Activated naive CD4-positive, alpha-beta T cell treated with anti-CD3 and anti-CD28 coated beads, Interleukin-2, amount 50 U/mL, for 16 hours (primary cell): ENCODE results near the gene OR52W1.
"Not testable (repeated sequence)": the region's sequence is repeated elsewhere in the genome, so short reads cannot be mapped to it uniquely, and the experiment has no call there.

Experiments
- DNase-seq: peaks from one replicate; pipeline ENCODE4 v3.0.0-alpha.2; 2020

OR52W1 gene

GRCh38 chr11:6219359-6219758 is 20.3 kb downstream of the OR52W1 start:
- DNase-seq = no peak

- DNase-seq = no peak
Observed at GRCh38 chr11:6223854-6224253, 24.8 kb downstream of the OR52W1 start.

GRCh38 chr11:6224421-6224820 is 25.4 kb downstream of the OR52W1 start:
- no peak for DNase-seq

GRCh38 chr11:6225024-6225423 is 26.0 kb downstream of the OR52W1 start:
- no peak for DNase-seq

GRCh38 chr11:6225896-6226295 is 26.9 kb downstream of the OR52W1 start:
- DNase-seq = no peak

GRCh38 chr11:6228520-6228919 is 29.5 kb downstream of the OR52W1 start:
- DNase-seq = no peak

- DNase-seq = no peak
Observed at GRCh38 chr11:6229911-6230310, 30.9 kb downstream of the OR52W1 start.

- no peak for DNase-seq
Observed at GRCh38 chr11:6232899-6233298, 33.9 kb downstream of the OR52W1 start.

- no peak for DNase-seq
Observed at GRCh38 chr11:6233984-6234386, 35.0 kb downstream of the OR52W1 start.

- peak; percentile 100 for DNase-seq
Observed at GRCh38 chr11:6234387-6235107, 35.5 kb downstream of the OR52W1 start, which contains the start of gene FHIP1B. Gene FHIP1B (minus strand): TSS chr11:6234636. CDS start chr11:6224516, 10,120 bp downstream.

GRCh38 chr11:6237266-6237665 is 38.2 kb downstream of the OR52W1 start:
- DNase-seq = no peak

GRCh38 chr11:6237761-6238302 is 38.8 kb downstream of the OR52W1 start:
- no peak for DNase-seq

GRCh38 chr11:6238902-6239301 is 39.9 kb downstream of the OR52W1 start, which contains the start of gene CNGA4:
Gene CNGA4 (plus strand): TSS chr11:6239089. CDS start chr11:6239207, 118 bp downstream.
- no peak for DNase-seq

GRCh38 chr11:6240139-6240538 is 41.1 kb downstream of the OR52W1 start:
- no peak for DNase-seq

- DNase-seq = no peak
Observed at GRCh38 chr11:6240781-6241180, 41.8 kb downstream of the OR52W1 start.

GRCh38 chr11:6241316-6241715 is 42.3 kb downstream of the OR52W1 start:
- no peak for DNase-seq

- DNase-seq = no peak
Observed at GRCh38 chr11:6245536-6245935, 46.5 kb downstream of the OR52W1 start.

- DNase-seq = no peak
Observed at GRCh38 chr11:6248248-6248647, 49.2 kb downstream of the OR52W1 start.

- DNase-seq = not testable (repeated sequence)
Observed at GRCh38 chr11:6248897-6249296, 49.9 kb downstream of the OR52W1 start.
